Measurements from ENCODE around the gene LRRC25. TPM values are rescaled to one million over a fixed set of nuclear protein-coding genes. Genes with fewer than 3 reads are reported as not detected.

Gene LRRC25
- total RNA-seq, 1 experiment from 2014 or later, result not detected

Other genes starting within 250 kb of the LRRC25 start
- gene PIK3R2, start 244.5 kb downstream of the LRRC25 start, total RNA-seq (2014; rRNA removed; shearing (Covaris generic); ENCODE audit: low replicate concordance), result 8.1 and 43.6 TPM in 2 replicates
- gene IFI30, start 223.8 kb downstream of the LRRC25 start, total RNA-seq (2014; rRNA removed; shearing (Covaris generic); ENCODE audit: low replicate concordance), result 51.9 and 79.3 TPM in 2 replicates
- gene MPV17L2, start 204.4 kb downstream of the LRRC25 start, total RNA-seq (2014; rRNA removed; shearing (Covaris generic); ENCODE audit: low replicate concordance), result 10.3 and 22.3 TPM in 2 replicates
- 0.84 TPM in 1 of 2 replicates, not detected in the other for gene RAB3A, start 193.6 kb downstream of the LRRC25 start, total RNA-seq (2014; rRNA removed; shearing (Covaris generic); ENCODE audit: low replicate concordance)
- gene PDE4C, start 171.2 kb downstream of the LRRC25 start, total RNA-seq (2014; rRNA removed; shearing (Covaris generic); ENCODE audit: low replicate concordance), result not detected in 2 replicates
- gene IQCN, start 123.2 kb downstream of the LRRC25 start, total RNA-seq (2014; rRNA removed; shearing (Covaris generic); ENCODE audit: low replicate concordance), result not detected in 2 replicates
- gene JUND, start 116.0 kb downstream of the LRRC25 start, total RNA-seq (2014; rRNA removed; shearing (Covaris generic); ENCODE audit: low replicate concordance), result 115 and 120 TPM in 2 replicates
- 828 and 869 TPM in 2 replicates for gene LSM4, start 74.5 kb downstream of the LRRC25 start, total RNA-seq (2014; rRNA removed; shearing (Covaris generic); ENCODE audit: low replicate concordance)
- 15.4 and 17.8 TPM in 2 replicates for gene PGPEP1, start 57.0 kb downstream of the LRRC25 start, total RNA-seq (2014; rRNA removed; shearing (Covaris generic); ENCODE audit: low replicate concordance)
- gene GDF15, start 11.5 kb downstream of the LRRC25 start, total RNA-seq (2014; rRNA removed; shearing (Covaris generic); ENCODE audit: low replicate concordance), result 349 and 410 TPM in 2 replicates
- gene SSBP4, start 21.8 kb upstream of the LRRC25 start, total RNA-seq (2014; rRNA removed; shearing (Covaris generic); ENCODE audit: low replicate concordance), result 87.5 and 106 TPM in 2 replicates
- 118 and 155 TPM in 2 replicates for gene ISYNA1, start 40.5 kb upstream of the LRRC25 start, total RNA-seq (2014; rRNA removed; shearing (Covaris generic); ENCODE audit: low replicate concordance)
- 8.4 and 26.0 TPM in 2 replicates for gene ELL, start 124.4 kb upstream of the LRRC25 start, total RNA-seq (2014; rRNA removed; shearing (Covaris generic); ENCODE audit: low replicate concordance)
- gene FKBP8, start 146.0 kb upstream of the LRRC25 start, total RNA-seq (2014; rRNA removed; shearing (Covaris generic); ENCODE audit: low replicate concordance), result 418 and 487 TPM in 2 replicates
- 99.2 and 181 TPM in 2 replicates for gene KXD1, start 160.2 kb upstream of the LRRC25 start, total RNA-seq (2014; rRNA removed; shearing (Covaris generic); ENCODE audit: low replicate concordance)
- gene UBA52, start 174.2 kb upstream of the LRRC25 start, total RNA-seq (2014; rRNA removed; shearing (Covaris generic); ENCODE audit: low replicate concordance), result 628 and 713 TPM in 2 replicates
- gene REX1BD, start 191.2 kb upstream of the LRRC25 start, total RNA-seq (2014; rRNA removed; shearing (Covaris generic); ENCODE audit: low replicate concordance), result 189 and 207 TPM in 2 replicates
- 9.8 and 51.0 TPM in 2 replicates for gene CRLF1, start 209.2 kb upstream of the LRRC25 start, total RNA-seq (2014; rRNA removed; shearing (Covaris generic); ENCODE audit: low replicate concordance)
- 0.14 and 0.90 TPM in 2 replicates for gene TMEM59L, start 215.2 kb upstream of the LRRC25 start, total RNA-seq (2014; rRNA removed; shearing (Covaris generic); ENCODE audit: low replicate concordance)
- gene KLHL26, start 239.4 kb upstream of the LRRC25 start, total RNA-seq (2014; rRNA removed; shearing (Covaris generic); ENCODE audit: low replicate concordance), result 4.1 and 11.2 TPM in 2 replicates

Measured in Caki2 (cell line).